Spleen (tissue), 11 donors: Measurements from ENCODE around the gene PCYT2. TPM values are rescaled to one million over a fixed set of nuclear protein-coding genes. Genes with fewer than 3 reads are reported as not detected.

Source experiments
- DNase-seq: peaks from one replicate; pipeline ENCODE4 v3.0.0-alpha.2; 2020
- H3K27ac ChIP-seq, 8 donors: fragments of 200-600 bp; sonication (generic) in 7 of 8; 1 replicate in 4 of 8; 2 replicates in 4 of 8; pipeline versions ENCODE4 v1.5.0 to v1.8.0; 2016 to 2021; ENCODE audit warnings: inconsistent platforms in 4 of 8, mild to moderate bottlenecking in 4 of 8, moderate library complexity in 1 of 8
- H3K27me3 ChIP-seq, 7 donors: fragments of 200-600 bp; sonication (generic) in 6 of 7; replicated peaks in 1 of 7; 1 replicate in 4 of 7; 2 replicates in 3 of 7; pipeline versions ENCODE4 v1.5.0 to v1.8.0; 2016 to 2021; ENCODE audit warnings: inconsistent platforms in 3 of 7, mild to moderate bottlenecking in 1 of 7
- H3K36me3 ChIP-seq, 6 donors: fragments of 200-600 bp; sonication (generic) in 5 of 6; 1 replicate in 4 of 6; 2 replicates in 2 of 6; pipeline versions ENCODE4 v1.5.0 to v1.8.0; 2016 to 2021; ENCODE audit warnings: inconsistent platforms in 2 of 6
- H3K4me1 ChIP-seq, 6 donors: fragments of 200-600 bp; sonication (generic) in 5 of 6; 1 replicate in 3 of 6; 2 replicates in 3 of 6; pipeline versions ENCODE4 v1.5.0 to v1.8.0; 2016 to 2021; ENCODE audit warnings: inconsistent platforms in 3 of 6
- H3K4me3 ChIP-seq, 8 donors: fragments of 200-600 bp; sonication (generic) in 7 of 8; 1 replicate in 4 of 8; 2 replicates in 4 of 8; pipeline versions ENCODE4 v1.5.0 to v1.8.0; 2016 to 2021; ENCODE audit warnings: inconsistent platforms in 4 of 8, mild to moderate bottlenecking in 4 of 8, moderate library complexity in 2 of 8
- H3K9me3 ChIP-seq, 8 donors: fragments of 200-600 bp; sonication (generic) in 7 of 8; 1 replicate in 4 of 8; 2 replicates in 4 of 8; pipeline versions ENCODE4 v1.5.0 to v1.8.0; 2016 to 2021; ENCODE audit warnings: inconsistent platforms in 4 of 8
- POLR2A ChIP-seq, 3 donors: fragments of 450-650 bp; IDR thresholded peaks; one replicate each; pipeline ENCODE4 v1.5.1; 2017; ENCODE audit warnings: antibody characterized with exemption in 3 of 3, mild to moderate bottlenecking in 1 of 3
- POLR2AphosphoS5 ChIP-seq, 3 donors: sonication (generic); formaldehyde crosslinking; IDR thresholded peaks; one replicate each; pipeline ENCODE4 v1.5.1; 2017; ENCODE audit warnings: antibody characterized with exemption in 3 of 3
- WGBS, 5 donors: extraction: QIAGEN DNeasy Blood & Tissue Kit in 3 of 5; methylation state at CpG; one replicate each; pipeline versions ENCODE4 v1.1.5 to v1.1.7; 2013 to 2018; 5-methylcytosine and 5-hydroxymethylcytosine counted together
- intact Hi-C: fragments of 100-400 bp; cut with DNase I; formaldehyde crosslinking; loops from one replicate; pipeline ENCODE4 v1.15.0; 2023; ENCODE audit warnings: low total_unique reads
- polyA plus RNA-seq, 3 donors: library from polyadenylated mRNA; stranded (reverse); fragments of 200-250 nt; gene quantifications; one replicate each; pipeline ENCODE4 v1.2.1, GENCODE V29; 2013
- total RNA-seq, 7 donors: library from RNA; depleted of rRNA in 3 of 7; stranded (reverse); fragments of >200 nt in 3 of 7; fragmentation: NEBNext Ultra II Directional in 4 of 7; extraction: Animal tissue kit (Norgen Biotek cat#: 25700) in 4 of 7; gene quantifications; one replicate each; pipeline versions ENCODE4 v1.1.0 to v1.2.1, GENCODE V29; 2016 to 2021
- TF ChIP-seq, protein P1 (sequence below), 11 experiments: fragments of 200-600 bp in 7 of 11; fragments of 450-650 bp in 4 of 11; sonication (generic) in 4 of 11; IDR thresholded peaks in 8 of 11; conservative IDR thresholded peaks in 3 of 11; 1 replicate in 7 of 11; 2 replicates in 4 of 11; pipeline versions ENCODE4 v1.4.0 to v1.8.0; 2016 to 2021; ENCODE audit warnings: antibody characterized with exemption in 11 of 11, inconsistent platforms in 4 of 11, mild to moderate bottlenecking in 1 of 11
- donor health status: healthy with polysubstance abuse.
- donor health status: DM: no; HTN: no; CAD: no; lungs with moderate emphysema.
- donor health status: DM: no; HTN: no; CAD: no.
- donor health status: Bipolar disorder and iron deficiency.
- donor health status: healthy.
- donor health status: DM: no; HTN: no; CAD: no.
- donor health status: DM: yes; HTN: yes; CAD: no.

Gene PCYT2
- total and polyA plus RNA-seq, 10 donors: 12.5 to 25.5 (median 16.2) TPM

DNA sequence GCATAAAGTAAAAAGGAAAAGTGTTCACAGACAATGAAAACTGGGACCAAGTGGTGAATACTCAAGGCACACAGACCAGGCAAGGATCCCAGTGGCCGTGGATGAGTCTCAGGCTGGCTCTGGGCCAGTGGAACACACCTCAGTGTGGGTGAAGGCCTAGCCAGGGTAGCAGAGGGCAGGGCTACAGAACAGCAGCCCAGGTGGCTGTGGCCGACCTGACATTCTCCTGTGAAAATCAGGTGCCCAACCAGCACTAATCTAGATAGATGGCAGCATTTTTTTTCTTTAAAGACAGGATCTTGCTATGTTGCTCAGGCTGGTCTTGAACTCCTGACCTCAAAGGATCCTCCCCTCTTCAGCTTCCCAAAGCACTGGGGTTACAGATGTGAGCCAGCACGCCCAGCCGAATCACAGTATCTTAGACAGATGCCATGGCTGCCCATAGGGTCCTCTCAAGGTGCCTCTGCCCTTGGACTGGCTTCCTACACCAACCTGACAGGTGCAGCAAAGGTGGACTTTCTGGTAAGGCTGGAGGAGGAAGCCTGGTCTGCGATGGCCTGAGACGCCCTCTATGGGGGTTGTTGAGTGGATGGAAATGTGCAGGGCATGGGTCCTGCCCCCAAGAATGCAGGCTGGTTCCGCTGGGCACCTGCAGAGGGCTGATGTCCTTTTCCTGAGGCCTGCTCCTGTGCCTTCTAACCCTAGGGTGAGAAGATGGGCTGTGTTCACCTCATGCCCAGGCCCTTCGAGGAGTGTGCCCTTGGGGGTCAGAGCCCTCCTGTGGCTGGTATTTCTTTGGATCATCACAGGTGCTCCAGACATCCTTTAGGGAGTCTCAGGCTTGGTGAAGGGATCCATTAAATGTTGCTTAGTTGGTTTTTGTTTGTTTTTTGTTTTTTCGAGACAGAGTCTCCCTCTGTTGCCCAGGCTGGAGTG lies 47.1 kb downstream of the PCYT2 start:
- intact Hi-C loops: no loop called here
- Histone ChIP-seq H3K4me1 (peaks cover 38 to 90% (median 73%) of the 10 kb centered on the region in 6 donors), H3K4me3 (no peak overlapping the region), H3K27me3 (no peaks in the 10 kb centered on the region), H3K9me3 (no peaks in the 10 kb centered on the region), H3K36me3 (peaks cover 0 to 53% (median 17%) of the 10 kb centered on the region in 6 donors), H3K27ac (peak overlapping the region in 3 of 8 donors; percentile 1 to 14 (median 10))
- TF ChIP-seq, protein P1, sequence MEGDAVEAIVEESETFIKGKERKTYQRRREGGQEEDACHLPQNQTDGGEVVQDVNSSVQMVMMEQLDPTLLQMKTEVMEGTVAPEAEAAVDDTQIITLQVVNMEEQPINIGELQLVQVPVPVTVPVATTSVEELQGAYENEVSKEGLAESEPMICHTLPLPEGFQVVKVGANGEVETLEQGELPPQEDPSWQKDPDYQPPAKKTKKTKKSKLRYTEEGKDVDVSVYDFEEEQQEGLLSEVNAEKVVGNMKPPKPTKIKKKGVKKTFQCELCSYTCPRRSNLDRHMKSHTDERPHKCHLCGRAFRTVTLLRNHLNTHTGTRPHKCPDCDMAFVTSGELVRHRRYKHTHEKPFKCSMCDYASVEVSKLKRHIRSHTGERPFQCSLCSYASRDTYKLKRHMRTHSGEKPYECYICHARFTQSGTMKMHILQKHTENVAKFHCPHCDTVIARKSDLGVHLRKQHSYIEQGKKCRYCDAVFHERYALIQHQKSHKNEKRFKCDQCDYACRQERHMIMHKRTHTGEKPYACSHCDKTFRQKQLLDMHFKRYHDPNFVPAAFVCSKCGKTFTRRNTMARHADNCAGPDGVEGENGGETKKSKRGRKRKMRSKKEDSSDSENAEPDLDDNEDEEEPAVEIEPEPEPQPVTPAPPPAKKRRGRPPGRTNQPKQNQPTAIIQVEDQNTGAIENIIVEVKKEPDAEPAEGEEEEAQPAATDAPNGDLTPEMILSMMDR (IDR thresholded peaks at IDR 0.05 in 8 of 11, conservative IDR thresholded peaks at IDR 0.05 in 3 of 11): no peak
- TF ChIP-seq POLR2A (IDR thresholded peaks at IDR 0.05) (no peak), POLR2AphosphoS5 (IDR thresholded peaks at IDR 0.05) (no peak)
- WGBS, 5 donors: 73 to 89% (median 82%) methylated on average over 7 to 9 of the region's 9 CpGs
- DNase-seq: no peak

DNA sequence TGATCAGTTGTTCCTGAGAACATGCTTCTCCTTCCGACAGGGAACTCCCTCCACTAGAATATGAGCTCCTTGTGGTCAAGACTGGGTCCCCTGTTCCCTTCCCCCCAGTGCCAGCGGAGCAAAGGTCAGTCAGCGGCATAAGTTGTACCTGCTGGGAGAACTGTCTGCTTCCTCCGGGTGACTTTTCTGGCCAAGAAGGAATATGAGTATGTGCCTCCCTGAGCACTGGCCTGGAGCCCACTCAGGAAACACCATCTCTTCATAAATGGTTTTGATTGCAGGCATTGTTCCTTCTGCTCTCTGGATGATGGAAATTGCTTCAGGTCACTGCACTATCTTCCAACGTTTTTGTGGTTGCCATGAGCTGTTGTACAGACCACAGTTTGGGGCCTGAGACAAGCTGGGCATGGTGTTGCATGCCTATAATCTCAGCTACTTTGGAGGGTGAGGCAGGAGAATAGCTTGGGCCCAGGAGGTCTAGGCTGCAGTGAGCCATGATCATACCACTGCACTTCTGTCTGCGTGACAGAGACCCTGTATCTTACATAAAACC lies 48.0 kb downstream of the PCYT2 start:
- no peak overlapping the region for H3K4me3 ChIP-seq
- whole genome bisulfite sequencing, 5 donors: 56 to 83% (median 59%) methylated on average over 6 of the region's 6 CpGs
- DNase-seq: no peak
- intact Hi-C loops: no loop called here
- peaks cover 0 to 53% (median 17%) of the 10 kb centered on the region in 6 donors for H3K36me3 ChIP-seq
- H3K9me3 ChIP-seq: no peaks in the 10 kb centered on the region
- peaks cover 39 to 90% (median 73%) of the 10 kb centered on the region in 6 donors for H3K4me1 ChIP-seq
- TF ChIP-seq POLR2A (IDR thresholded peaks at IDR 0.05) (no peak), POLR2AphosphoS5 (IDR thresholded peaks at IDR 0.05) (no peak)
- TF ChIP-seq, protein P1 (IDR thresholded peaks at IDR 0.05 in 8 of 11, conservative IDR thresholded peaks at IDR 0.05 in 3 of 11): no peak
- H3K27me3 ChIP-seq: no peaks in the 10 kb centered on the region
- peak overlapping the region in 4 of 8 donors; percentile 1 to 14 (median 6) for H3K27ac ChIP-seq

DNA sequence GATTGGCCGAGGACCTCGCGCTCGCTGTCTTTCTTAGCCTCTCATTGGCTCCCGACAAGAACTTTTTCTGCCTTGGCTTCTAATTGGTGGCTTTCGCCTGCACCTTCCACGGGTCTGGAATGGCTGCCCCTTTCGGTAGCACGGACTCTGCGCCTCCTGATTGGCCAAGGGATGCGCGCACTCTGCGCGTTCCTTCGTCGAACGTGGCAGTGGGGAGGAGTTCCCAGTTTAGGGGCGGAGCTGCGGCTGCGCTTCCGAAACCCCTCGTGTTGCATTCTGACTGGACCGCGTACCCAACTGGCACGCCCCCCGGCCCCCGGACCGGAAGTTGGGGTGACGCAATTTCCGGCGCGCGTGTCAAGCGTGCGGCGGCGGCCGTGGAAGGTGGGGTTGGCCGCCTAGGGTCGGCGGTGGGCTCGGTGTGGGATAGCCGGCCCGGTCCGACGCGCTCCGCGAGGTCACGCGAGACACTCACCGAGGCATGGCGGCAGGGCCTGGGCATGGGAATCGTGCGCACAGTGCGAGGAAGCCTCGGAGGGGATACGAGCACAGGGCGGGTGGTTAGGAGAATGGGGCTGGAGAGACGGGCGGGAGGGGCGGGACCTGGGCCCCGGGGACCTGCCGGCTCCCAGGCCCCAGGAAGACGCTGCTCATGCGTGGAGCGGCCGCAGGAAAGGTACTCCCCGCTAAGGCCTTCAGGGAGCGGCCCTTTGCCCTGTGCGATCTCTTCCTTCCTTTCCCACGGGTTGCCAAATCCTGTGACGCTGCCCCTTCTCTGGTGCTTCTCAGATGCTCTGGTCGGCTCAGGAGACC lies 50.2 kb downstream of the PCYT2 start:
- intact Hi-C loops: no loop called here
- peak; percentile 99 for DNase-seq
- H3K36me3 ChIP-seq: peaks cover 0 to 55% (median 19%) of the 10 kb centered on the region in 6 donors
- H3K4me3 ChIP-seq: peak overlapping the region; percentile 63 to 93 (median 84)
- no peaks in the 10 kb centered on the region for H3K9me3 ChIP-seq
- peaks cover 31 to 90% (median 72%) of the 10 kb centered on the region in 6 donors for H3K4me1 ChIP-seq
- H3K27ac ChIP-seq: peak overlapping the region; percentile 95 to 98 (median 97)
- TF ChIP-seq, protein P1 (IDR thresholded peaks at IDR 0.05 in 8 of 11, conservative IDR thresholded peaks at IDR 0.05 in 3 of 11): peak in 4 of 11 experiments; percentile 18 to 60 (median 36)
- TF ChIP-seq POLR2AphosphoS5 (IDR thresholded peaks at IDR 0.05) (peak; percentile 98 to 99 (median 98)), POLR2A (IDR thresholded peaks at IDR 0.05) (peak; percentile 75 to 82 (median 75))
- no peaks in the 10 kb centered on the region for H3K27me3 ChIP-seq
- whole genome bisulfite sequencing, 5 donors: 0 to 1% (median 0%) methylated on average over 59 to 74 of the region's 74 CpGs
